ENCODE measurements around the gene MAN1A1.

The MAN1A1 gene

DNA sequence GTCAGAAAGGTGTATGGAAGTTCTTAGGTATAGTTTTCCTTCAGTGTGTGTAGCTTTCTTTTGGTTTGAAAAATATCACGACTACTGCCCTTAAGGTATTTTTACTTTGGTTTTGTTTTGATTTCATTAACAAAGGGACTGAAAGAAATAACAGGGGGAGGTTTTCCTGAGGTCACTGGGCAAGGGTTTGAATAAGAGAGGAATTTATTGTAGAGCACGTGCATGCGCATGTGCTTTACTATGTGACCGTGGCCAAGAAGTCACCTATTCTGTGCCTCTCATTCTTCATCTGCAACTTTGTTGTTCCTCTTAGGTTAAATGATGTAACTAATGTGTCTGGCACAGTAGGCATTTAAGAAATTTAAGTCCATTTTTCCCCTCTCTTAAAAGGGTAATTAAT lies 4.1 kb upstream of the MAN1A1 start:
- no peak overlapping the region for H3K4me3 ChIP-seq (ENCODE audit: low read length)

DNA sequence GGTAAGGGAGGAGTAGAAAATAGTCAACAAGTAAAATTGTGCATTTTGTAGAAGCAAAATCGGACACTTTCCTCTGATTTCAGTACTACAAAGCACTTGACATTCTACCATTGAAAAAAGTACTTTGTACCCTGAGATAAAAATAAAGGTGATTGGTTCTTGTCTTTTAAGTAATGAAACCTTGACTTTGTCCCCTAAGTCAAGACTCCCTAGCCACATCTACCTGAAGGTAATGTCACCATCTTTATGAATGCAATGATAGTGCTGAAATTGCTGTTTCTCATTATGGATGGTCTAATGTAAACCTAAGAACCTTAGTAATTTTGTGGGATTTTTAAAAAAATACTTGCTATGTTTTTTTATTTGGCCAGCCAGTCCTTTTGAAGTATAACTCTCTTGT lies 2.4 kb upstream of the MAN1A1 start:
- H2AFZ ChIP-seq (ENCODE audit: low read depth, low read length), result no peak overlapping the region
- no peaks in the 10 kb centered on the region for H3K27me3 ChIP-seq (ENCODE audit: insufficient read depth, low read length)
- H3K4me3 ChIP-seq (ENCODE audit: low read length), result no peak overlapping the region
- H3K9me3 ChIP-seq (ENCODE audit: low read length), result no peaks in the 10 kb centered on the region
- no peaks in the 10 kb centered on the region for H3K36me3 ChIP-seq (ENCODE audit: insufficient read depth, low read length)
- H3K4me1 ChIP-seq (ENCODE audit: insufficient read depth, low read length), result peaks cover 16% of the 10 kb centered on the region

More for the DNA sequence above, 4.1 kb upstream of the MAN1A1 start:
- H3K9me3 ChIP-seq (ENCODE audit: low read length), result no peaks in the 10 kb centered on the region
- no peaks in the 10 kb centered on the region for H3K36me3 ChIP-seq (ENCODE audit: insufficient read depth, low read length)
- H3K4me1 ChIP-seq (ENCODE audit: insufficient read depth, low read length), result peaks cover 8% of the 10 kb centered on the region
- H2AFZ ChIP-seq (ENCODE audit: low read depth, low read length), result no peak overlapping the region
- no peaks in the 10 kb centered on the region for H3K27me3 ChIP-seq (ENCODE audit: insufficient read depth, low read length)

DNA sequence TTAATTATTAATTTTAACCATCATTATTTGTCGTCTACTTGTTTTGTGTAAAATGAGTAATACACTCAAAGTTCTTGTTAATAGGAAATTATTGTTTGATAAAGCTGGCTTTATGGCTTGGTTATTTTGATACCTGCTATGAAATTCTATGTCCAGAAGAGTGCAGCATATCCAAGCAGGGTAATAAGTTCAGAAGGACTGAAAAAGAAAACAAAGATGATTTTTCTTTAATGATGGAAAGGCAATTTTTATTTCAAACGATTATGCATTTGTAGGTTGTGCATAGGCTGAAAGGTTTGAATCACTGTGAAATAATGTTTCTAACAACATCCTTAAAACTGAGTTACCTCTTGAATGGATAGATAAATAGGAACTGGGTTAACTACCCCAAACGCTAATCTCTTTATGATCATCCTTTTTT lies 1.4 kb upstream of the MAN1A1 start:
- peak overlapping the region; percentile 98 for H3K4me3 ChIP-seq (ENCODE audit: low read length)
- H3K9me3 ChIP-seq (ENCODE audit: low read length), result no peaks in the 10 kb centered on the region
- peaks cover 16% of the 10 kb centered on the region for H3K4me1 ChIP-seq (ENCODE audit: insufficient read depth, low read length)
- no peaks in the 10 kb centered on the region for H3K36me3 ChIP-seq (ENCODE audit: insufficient read depth, low read length)
- peak overlapping the region; percentile 100 for H2AFZ ChIP-seq (ENCODE audit: low read depth, low read length)
- H3K27me3 ChIP-seq (ENCODE audit: insufficient read depth, low read length), result no peaks in the 10 kb centered on the region

DNA sequence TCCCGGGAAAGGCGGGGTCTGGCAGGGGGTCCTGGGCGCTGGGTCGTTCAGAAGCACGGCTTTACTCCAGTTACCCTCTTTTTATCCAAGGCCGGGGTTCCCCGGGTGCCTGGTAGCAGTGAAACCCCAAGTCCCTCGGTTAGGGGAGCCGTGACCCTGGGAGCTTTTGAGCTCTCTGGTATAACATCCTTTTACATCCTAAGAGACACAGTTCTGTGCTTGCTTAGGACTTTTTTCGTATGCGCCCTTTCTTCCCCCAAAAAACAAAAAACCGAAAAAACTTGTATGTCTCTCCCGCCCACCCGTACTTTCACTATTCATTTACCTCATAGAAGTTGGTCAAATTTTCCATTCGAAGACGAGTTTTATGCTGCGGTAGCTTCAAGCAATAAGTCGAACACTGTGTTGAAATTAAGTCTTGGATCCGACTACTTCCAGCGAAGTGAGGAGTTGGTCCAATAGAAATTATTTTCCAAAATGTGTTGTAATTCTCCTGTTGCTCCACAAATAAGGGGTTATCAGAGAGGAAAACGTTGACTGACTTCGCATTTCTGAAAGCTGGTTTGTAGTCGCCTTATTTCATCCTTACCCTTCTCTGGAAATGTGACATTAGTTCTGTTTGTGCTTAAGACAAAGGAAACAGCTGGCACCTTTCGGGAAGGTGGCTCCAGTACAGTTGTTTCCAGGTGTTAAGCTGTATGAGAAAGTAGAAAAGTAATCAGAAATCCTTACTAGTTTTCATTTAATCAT lies 816 bp upstream of the MAN1A1 start:
- Histone ChIP-seq H3K4me1 (ENCODE audit: insufficient read depth, low read length) (peaks cover 16% of the 10 kb centered on the region), H2AFZ (ENCODE audit: low read depth, low read length) (peak overlapping the region; percentile 100), H3K4me3 (ENCODE audit: low read length) (peak overlapping the region; percentile 98), H3K27me3 (ENCODE audit: insufficient read depth, low read length) (no peaks in the 10 kb centered on the region), H3K9me3 (ENCODE audit: low read length) (no peaks in the 10 kb centered on the region), H3K36me3 (ENCODE audit: insufficient read depth, low read length) (no peaks in the 10 kb centered on the region)

DNA sequence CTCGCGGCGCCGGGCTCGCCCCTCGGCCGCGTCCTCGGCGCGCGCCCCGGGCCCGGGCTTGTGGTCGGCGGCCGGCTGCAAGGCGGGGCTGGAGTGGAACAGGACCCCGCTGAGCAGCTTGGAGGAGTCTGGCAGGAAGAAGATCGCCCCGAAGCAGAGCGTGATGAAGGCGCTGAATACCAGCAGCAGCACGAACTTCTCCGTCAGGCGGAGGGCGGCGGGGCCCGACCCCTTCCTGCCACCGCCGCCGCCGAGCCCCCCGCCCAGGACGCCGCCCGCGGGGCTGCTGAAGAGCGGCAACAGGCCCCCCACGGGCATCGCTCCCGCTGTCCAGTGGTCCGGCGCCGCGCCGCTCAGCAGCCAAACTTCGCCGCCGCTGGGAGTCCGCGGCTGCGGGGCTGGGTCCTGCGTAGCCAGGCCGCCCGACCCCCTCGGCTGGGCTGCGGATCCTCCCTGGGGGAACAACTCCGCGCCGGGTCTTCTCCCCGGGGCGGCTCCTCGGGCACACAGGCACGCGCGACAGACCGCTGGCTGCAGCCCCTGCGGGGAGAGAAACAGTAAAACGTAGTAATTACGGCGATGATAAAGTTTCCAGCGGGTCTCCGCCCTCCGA lies 707 bp downstream of the MAN1A1 start:
- H2AFZ ChIP-seq (ENCODE audit: low read depth, low read length), result peak overlapping the region; percentile 100
- H3K4me1 ChIP-seq (ENCODE audit: insufficient read depth, low read length), result peaks cover 15% of the 10 kb centered on the region
- no peaks in the 10 kb centered on the region for H3K36me3 ChIP-seq (ENCODE audit: insufficient read depth, low read length)
- H3K4me3 ChIP-seq (ENCODE audit: low read length), result peak overlapping the region; percentile 98
- no peaks in the 10 kb centered on the region for H3K27me3 ChIP-seq (ENCODE audit: insufficient read depth, low read length)
- no peaks in the 10 kb centered on the region for H3K9me3 ChIP-seq (ENCODE audit: low read length)

DNA sequence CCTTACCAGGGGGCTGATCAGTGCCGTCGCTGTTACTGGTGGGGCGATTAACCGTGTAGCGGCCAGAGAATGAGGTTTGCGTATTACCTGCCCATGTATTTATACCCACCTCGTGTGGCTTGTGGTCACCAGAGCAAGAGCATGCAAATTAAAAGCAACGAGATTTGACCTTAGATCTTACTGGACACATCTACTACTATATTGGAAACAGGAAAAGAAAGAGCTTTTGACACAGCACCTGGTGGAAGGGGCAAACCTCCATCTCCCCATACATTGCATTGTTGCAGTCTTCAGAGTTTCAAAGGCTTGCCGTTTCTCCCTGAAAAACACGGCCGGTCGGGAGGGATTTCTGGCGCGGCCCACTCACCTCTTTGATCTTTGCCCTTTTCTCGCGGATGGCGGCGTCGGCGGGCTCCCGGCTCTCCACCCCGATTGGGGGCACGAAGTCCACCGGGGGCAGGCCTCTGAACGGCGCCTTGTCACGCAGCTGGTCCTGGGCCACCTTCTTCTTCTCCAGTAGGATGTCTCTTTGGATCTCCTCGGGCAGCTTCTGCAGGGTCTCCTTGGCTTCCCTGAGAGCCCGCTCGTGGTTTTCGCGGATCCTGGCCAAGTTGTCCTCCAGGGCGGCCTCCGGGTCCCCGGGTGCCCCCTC lies 1.3 kb downstream of the MAN1A1 start:
- Histone ChIP-seq H3K9me3 (ENCODE audit: low read length) (no peaks in the 10 kb centered on the region), H3K27me3 (ENCODE audit: insufficient read depth, low read length) (no peaks in the 10 kb centered on the region), H3K4me1 (ENCODE audit: insufficient read depth, low read length) (peaks cover 11% of the 10 kb centered on the region)

DNA sequence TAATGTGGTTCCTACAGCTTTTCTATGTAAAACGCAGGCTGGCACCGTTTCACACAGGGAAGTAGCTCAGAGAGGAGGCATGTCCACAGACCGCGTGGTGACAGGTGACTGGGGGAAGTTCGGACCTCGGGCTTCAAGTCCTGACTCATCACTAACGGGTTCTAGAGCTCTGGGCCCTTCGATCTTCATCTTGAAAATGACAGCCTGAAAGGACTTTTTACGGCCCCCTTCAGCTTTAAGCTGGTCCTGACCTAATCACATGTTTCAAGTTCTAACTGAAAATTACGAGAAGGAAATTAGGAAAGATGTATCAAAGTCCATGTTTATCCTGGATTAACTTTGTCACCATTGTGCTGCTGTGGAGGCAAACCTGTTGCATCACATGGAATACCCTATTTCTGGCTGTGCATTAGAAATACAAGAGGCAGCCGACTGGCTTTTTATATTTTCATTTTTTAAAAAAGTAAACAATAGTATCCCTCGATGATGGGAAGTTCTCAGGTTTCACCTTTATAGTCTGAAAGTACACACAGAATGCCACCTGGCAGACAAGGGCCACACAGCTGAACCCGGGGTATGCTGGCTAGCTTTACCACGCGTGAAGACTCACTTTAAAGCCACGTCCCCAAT lies 2.0 kb downstream of the MAN1A1 start:
- no peaks in the 10 kb centered on the region for H3K36me3 ChIP-seq (ENCODE audit: insufficient read depth, low read length)
- peaks cover 11% of the 10 kb centered on the region for H3K4me1 ChIP-seq (ENCODE audit: insufficient read depth, low read length)
- H3K27me3 ChIP-seq (ENCODE audit: insufficient read depth, low read length), result no peaks in the 10 kb centered on the region
- no peaks in the 10 kb centered on the region for H3K9me3 ChIP-seq (ENCODE audit: low read length)
- peak overlapping the region; percentile 98 for H3K4me3 ChIP-seq (ENCODE audit: low read length)
- peak overlapping the region; percentile 100 for H2AFZ ChIP-seq (ENCODE audit: low read depth, low read length)

More for the DNA sequence above, 1.3 kb downstream of the MAN1A1 start:
- peak overlapping the region; percentile 100 for H2AFZ ChIP-seq (ENCODE audit: low read depth, low read length)
- H3K4me3 ChIP-seq (ENCODE audit: low read length), result peak overlapping the region; percentile 98
- no peaks in the 10 kb centered on the region for H3K36me3 ChIP-seq (ENCODE audit: insufficient read depth, low read length)

DNA sequence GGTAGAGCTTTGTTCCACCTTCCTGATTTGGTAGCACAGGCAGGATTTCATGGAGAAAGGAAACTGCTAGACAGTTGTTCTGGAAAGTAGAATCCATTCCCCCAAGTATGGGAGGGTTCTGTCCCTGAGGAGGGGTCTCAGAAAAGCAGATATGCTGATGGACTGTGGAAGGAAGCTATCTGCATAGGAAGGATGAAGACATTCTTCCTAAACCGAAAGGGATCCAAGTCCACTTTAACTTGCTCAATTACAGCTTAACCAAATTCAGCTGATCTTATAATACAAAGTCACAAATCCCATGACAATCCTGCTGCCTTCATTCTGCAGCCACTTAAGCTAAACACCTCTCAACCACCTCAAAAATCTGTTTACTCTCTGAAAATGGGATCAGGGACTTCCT lies 2.6 kb downstream of the MAN1A1 start:
- H3K4me1 ChIP-seq (ENCODE audit: insufficient read depth, low read length), result peaks cover 11% of the 10 kb centered on the region
- H3K36me3 ChIP-seq (ENCODE audit: insufficient read depth, low read length), result no peaks in the 10 kb centered on the region
- no peak overlapping the region for H3K4me3 ChIP-seq (ENCODE audit: low read length)
- H3K27me3 ChIP-seq (ENCODE audit: insufficient read depth, low read length), result no peaks in the 10 kb centered on the region
- no peaks in the 10 kb centered on the region for H3K9me3 ChIP-seq (ENCODE audit: low read length)
- no peak overlapping the region for H2AFZ ChIP-seq (ENCODE audit: low read depth, low read length)

DNA sequence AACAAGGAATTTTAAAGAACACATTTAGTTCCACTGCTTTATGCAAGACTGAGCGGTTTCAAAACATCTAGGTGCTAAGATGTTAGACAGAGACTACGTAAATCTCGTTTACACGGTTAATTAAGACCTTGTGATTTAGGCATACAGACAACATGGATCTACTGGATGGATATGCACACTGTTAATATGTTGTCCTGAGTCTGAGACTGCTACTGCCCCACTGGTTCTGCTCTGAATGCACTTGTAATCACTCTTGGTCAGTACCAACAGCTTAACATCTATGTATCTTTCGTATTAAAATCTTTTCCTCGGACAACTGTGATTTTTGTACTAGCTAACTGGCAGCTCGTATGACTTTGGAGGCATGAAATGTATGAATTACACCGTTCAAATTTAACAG lies 3.1 kb downstream of the MAN1A1 start:
- Histone ChIP-seq H3K4me1 (ENCODE audit: insufficient read depth, low read length) (peaks cover 11% of the 10 kb centered on the region), H2AFZ (ENCODE audit: low read depth, low read length) (no peak overlapping the region), H3K36me3 (ENCODE audit: insufficient read depth, low read length) (no peaks in the 10 kb centered on the region), H3K4me3 (ENCODE audit: low read length) (no peak overlapping the region), H3K9me3 (ENCODE audit: low read length) (no peaks in the 10 kb centered on the region), H3K27me3 (ENCODE audit: insufficient read depth, low read length) (no peaks in the 10 kb centered on the region)

DNA sequence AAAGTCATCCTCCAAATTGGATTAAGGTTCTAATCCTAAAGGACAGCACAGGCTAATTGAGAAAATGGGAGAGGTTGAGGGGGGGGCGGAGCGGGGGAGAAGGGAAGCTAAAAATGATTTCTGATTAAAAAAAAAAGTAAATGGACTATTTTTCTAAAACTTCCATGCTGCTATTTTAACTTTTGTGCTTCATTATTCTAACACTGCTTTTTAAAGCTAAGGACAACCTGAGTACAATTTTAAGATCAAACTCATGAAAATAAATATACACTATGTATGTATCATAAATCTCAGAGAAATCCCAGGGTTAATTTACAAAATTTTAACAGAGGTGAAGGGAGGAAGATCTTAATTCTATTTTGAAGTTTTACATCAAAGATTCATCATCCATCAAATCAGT lies 4.4 kb downstream of the MAN1A1 start:
- no peak overlapping the region for H3K4me3 ChIP-seq (ENCODE audit: low read length)

DNA sequence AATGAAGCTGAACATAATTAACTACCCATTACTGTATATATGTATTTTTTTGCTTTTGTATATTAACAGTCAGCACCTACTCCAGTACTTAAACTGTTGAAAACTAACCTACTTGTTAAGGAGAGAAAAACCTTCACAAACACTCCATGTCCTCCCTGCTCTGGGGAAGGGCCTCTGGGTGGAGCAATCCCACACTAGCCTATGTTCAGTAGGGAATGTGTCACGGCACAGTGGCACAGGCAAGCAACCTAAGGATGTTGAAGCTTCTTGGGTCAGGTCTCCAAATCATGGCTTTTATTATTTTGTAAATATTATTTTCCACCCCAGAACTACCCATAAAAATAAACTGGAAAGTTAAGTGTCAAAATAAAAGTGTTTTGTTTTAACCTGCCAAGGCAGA lies 5.3 kb downstream of the MAN1A1 start:
- no peaks in the 10 kb centered on the region for H3K36me3 ChIP-seq (ENCODE audit: insufficient read depth, low read length)
- no peaks in the 10 kb centered on the region for H3K9me3 ChIP-seq (ENCODE audit: low read length)
- no peak overlapping the region for H3K4me3 ChIP-seq (ENCODE audit: low read length)
- peaks cover 8% of the 10 kb centered on the region for H3K4me1 ChIP-seq (ENCODE audit: insufficient read depth, low read length)
- no peaks in the 10 kb centered on the region for H3K27me3 ChIP-seq (ENCODE audit: insufficient read depth, low read length)
- no peak overlapping the region for H2AFZ ChIP-seq (ENCODE audit: low read depth, low read length)

More for the DNA sequence above, 4.4 kb downstream of the MAN1A1 start:
- no peaks in the 10 kb centered on the region for H3K9me3 ChIP-seq (ENCODE audit: low read length)
- H3K4me1 ChIP-seq (ENCODE audit: insufficient read depth, low read length), result peaks cover 8% of the 10 kb centered on the region
- no peaks in the 10 kb centered on the region for H3K36me3 ChIP-seq (ENCODE audit: insufficient read depth, low read length)
- no peaks in the 10 kb centered on the region for H3K27me3 ChIP-seq (ENCODE audit: insufficient read depth, low read length)
- no peak overlapping the region for H2AFZ ChIP-seq (ENCODE audit: low read depth, low read length)

DNA sequence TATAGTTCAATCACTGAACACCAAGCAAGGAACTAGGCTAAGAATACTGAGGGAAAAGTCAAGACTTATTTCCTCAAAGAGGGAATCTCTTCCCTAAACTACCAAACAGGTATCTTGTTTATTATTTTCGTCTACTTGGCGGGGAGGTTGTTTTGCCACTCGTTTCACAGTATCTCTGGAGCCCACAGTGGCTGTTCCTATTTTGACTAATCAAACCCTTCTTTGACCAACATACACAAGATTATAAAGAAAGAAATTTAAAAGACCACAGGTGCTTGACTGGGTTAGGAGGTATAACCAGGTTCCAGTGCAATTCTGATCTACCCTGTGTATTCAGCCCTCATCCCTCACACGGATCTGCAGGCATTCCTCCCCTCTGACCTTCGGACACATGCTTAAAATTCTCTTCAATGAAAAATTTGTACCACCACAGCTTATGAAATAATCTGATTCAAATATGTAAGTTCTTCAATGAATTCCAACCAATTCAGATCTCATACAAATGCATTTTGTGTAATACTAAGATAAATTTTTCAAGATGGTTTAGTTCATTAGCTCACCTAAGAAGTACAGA lies 5.9 kb downstream of the MAN1A1 start:
- Histone ChIP-seq H3K9me3 (ENCODE audit: low read length) (no peaks in the 10 kb centered on the region), H3K36me3 (ENCODE audit: insufficient read depth, low read length) (no peaks in the 10 kb centered on the region), H3K27me3 (ENCODE audit: insufficient read depth, low read length) (no peaks in the 10 kb centered on the region), H3K4me3 (ENCODE audit: low read length) (no peak overlapping the region), H3K4me1 (ENCODE audit: insufficient read depth, low read length) (peaks cover 8% of the 10 kb centered on the region), H2AFZ (ENCODE audit: low read depth, low read length) (no peak overlapping the region)

DNA sequence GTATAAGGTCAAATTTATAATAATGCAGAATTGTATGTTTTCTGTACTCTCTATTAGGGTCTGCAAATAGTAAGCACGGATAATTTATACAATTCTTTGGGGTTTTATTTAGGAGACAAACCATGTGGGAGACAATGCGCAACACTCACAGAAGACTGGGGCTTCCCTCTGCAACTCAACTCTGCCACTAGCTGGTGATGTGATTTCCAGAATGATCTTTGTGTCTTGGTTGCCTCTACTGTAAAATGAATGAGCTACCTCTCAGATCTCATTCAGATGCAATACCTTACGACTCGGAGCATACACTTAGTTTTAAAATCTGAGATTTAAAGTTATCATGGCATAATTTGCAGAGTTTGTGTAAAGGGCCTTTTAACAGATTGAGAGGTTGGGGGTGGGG lies 6.4 kb downstream of the MAN1A1 start:
- Histone ChIP-seq H3K4me3 (ENCODE audit: low read length) (no peak overlapping the region), H3K27me3 (ENCODE audit: insufficient read depth, low read length) (no peaks in the 10 kb centered on the region), H3K4me1 (ENCODE audit: insufficient read depth, low read length) (peaks cover 8% of the 10 kb centered on the region), H3K9me3 (ENCODE audit: low read length) (no peaks in the 10 kb centered on the region), H2AFZ (ENCODE audit: low read depth, low read length) (no peak overlapping the region), H3K36me3 (ENCODE audit: insufficient read depth, low read length) (no peaks in the 10 kb centered on the region)

Measured in neuron (in vitro differentiated cells).